Activated CD4-positive, alpha-beta T cell treated with anti-CD3 and anti-CD28 coated beads, Interleukin-2, amount 50 U/mL, for 4 hours (primary cell): Measurements from ENCODE around the gene CRYGD.

Experiments
- DNase-seq, 2 experiments: peaks; one replicate each; pipeline ENCODE4 v3.0.0-alpha.2; 2020

Gene CRYGD

DNA sequence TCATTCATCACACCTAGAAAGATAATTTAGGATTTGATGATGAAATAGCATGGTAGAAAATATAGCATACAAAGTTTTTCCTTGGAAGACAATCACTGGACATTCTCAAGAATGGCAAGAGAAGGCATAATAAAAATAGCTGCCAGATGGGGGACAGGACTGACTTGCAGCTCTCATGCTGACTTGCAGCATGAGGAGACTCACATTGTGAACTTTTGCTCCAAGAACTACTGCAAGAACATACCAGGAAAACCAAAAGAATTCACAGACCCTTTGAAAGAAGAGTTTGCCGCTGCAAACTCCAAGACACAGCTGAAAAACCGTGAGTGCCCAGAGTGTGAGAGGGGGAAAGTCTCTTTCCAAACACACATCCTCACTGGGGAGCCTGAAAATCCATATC lies 47.0 kb downstream of the CRYGD start:
- DNase-seq, result no peak

DNA sequence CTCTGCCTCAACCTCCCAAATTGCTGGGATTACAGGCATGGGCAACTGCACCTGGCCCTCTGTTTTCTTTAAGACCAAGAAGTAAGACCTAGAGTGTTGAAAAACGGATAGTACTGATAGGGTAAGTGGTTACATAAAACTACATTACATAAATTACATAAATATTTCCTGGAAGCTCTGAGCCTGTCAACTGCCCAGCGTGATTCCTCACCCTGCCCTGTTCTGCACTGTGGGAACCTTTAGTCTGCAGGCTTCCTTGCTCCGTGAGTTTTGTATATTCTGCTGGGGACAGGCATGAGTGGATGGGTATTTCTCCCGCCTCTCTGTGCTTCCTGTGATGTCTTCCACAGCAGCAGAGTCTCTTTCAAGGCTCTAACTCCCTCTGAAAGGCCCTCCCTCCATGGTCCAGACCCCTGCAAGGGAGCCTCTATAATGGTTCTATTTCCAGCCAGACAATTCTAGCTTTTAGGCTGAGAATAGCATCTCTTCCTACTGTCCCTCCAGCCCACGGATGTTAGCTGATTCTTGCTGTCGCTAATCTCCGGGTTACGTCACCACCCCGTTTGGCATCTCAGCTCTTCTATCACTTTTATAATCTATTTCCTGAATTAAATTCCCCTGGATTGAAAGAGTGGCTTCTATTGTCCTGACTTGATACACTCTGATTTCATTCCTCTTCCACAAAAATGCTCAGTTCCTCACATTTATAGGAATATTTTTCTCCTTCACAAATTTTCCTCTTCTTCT lies 49.5 kb downstream of the CRYGD start:
- DNase-seq, result no peak

DNA sequence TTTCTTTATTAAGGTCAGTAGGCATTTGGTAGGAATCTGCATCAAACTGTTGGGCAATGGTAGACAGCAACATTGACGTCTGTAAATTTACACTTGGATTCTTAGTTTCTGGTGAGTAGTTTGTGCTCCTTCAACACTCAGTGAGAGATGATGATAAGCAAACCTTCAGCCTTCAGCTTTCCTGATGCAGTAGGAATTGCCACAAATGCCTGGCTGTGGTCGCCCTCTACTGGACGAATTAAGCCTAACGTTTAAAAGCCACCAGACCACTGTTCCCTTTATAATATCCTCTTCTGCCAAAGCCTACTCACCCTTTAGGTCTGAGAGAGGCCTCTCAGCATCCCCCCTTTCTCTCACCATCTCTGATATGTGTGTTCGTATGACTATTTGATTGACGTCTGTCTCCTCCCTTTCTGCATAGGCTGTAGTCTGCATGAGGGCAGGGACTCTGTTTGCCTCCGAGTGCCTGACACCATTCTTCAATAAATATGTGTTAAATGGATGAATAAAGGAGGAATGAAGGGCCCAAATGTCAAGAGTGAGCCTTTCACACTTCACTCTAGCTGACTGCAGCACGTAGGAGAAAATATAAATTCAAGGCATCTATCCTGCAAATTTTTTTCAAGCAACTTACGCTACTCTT lies 52.0 kb downstream of the CRYGD start:
- peak; percentile 33 to 37 for DNase-seq
